ENCODE measurements around the gene ENOX1.

- no peak for TF ChIP-seq MAX (CRISPR knock-in tag; IDR thresholded peaks at IDR 0.05)
- TF ChIP-seq E2F1 (CRISPR knock-in tag; IDR thresholded peaks at IDR 0.05) = no peak
- no peak for TF ChIP-seq SMAD4 (CRISPR knock-in tag; IDR thresholded peaks at IDR 0.05)
- TF ChIP-seq E2F4 (CRISPR knock-in tag; IDR thresholded peaks at IDR 0.05; ENCODE audit: borderline replicate concordance, low read depth) = no peak
- no peak for TF ChIP-seq CTCF (IDR thresholded peaks at IDR 0.05)
- TF ChIP-seq NFYB (CRISPR knock-in tag; conservative IDR thresholded peaks at IDR 0.05; ENCODE audit: low read depth) = no peak
- TF ChIP-seq ZBTB43 (CRISPR knock-in tag; IDR thresholded peaks at IDR 0.05) = no peak
- TF ChIP-seq SMAD3 (CRISPR knock-in tag; IDR thresholded peaks at IDR 0.05; ENCODE audit: borderline replicate concordance) = no peak
- no peak for TF ChIP-seq FOXP4 (CRISPR knock-in tag; IDR thresholded peaks at IDR 0.05)
- no peak for TF ChIP-seq SP1 (CRISPR knock-in tag; conservative IDR thresholded peaks at IDR 0.05)
- TF ChIP-seq ZNF121 (CRISPR knock-in tag; IDR thresholded peaks at IDR 0.05) = no peak
- no peak for TF ChIP-seq JUN (CRISPR knock-in tag; IDR thresholded peaks at IDR 0.05)
- TF ChIP-seq TCF7 (CRISPR knock-in tag; IDR thresholded peaks at IDR 0.05; ENCODE audit: low read depth) = no peak
- no peak for TF ChIP-seq CREM (CRISPR knock-in tag; IDR thresholded peaks at IDR 0.05)
These were observed 581.4 kb downstream of the ENOX1 start for GRCh38 chr13:43205416-43205815.
